Neuron (in vitro differentiated cells): Measurements from ENCODE around the gene ACADS.
A peak's percentile ranks its signal among the peaks of the same experiment; 100 is the strongest.

Experiments
- H2AFZ ChIP-seq: one replicate; pipeline ENCODE4 v1.6.1; 2013; ENCODE audit warnings: low read depth, mild to moderate bottlenecking, inconsistent platforms, low read length, moderate library complexity
- H3K27me3 ChIP-seq: one replicate; pipeline ENCODE4 v1.6.1; 2013; ENCODE audit warnings: low read length; ENCODE audit not compliant: insufficient read depth
- H3K36me3 ChIP-seq: one replicate; pipeline ENCODE4 v1.6.1; 2013; ENCODE audit warnings: low read length; ENCODE audit not compliant: insufficient read depth
- H3K4me1 ChIP-seq: one replicate; pipeline ENCODE4 v1.6.1; 2013; ENCODE audit warnings: low read length; ENCODE audit not compliant: insufficient read depth
- H3K4me3 ChIP-seq: 2 replicates; pipeline ENCODE4 v1.5.1; 2013; ENCODE audit warnings: mild to moderate bottlenecking, low read length, moderate library complexity
- H3K9me3 ChIP-seq: one replicate; pipeline ENCODE4 v1.6.1; 2013; ENCODE audit warnings: low read length

The ACADS gene, protein sequence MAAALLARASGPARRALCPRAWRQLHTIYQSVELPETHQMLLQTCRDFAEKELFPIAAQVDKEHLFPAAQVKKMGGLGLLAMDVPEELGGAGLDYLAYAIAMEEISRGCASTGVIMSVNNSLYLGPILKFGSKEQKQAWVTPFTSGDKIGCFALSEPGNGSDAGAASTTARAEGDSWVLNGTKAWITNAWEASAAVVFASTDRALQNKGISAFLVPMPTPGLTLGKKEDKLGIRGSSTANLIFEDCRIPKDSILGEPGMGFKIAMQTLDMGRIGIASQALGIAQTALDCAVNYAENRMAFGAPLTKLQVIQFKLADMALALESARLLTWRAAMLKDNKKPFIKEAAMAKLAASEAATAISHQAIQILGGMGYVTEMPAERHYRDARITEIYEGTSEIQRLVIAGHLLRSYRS

GRCh38 chr12:120725659-120726509, at the start of gene ACADS:
ACADS (plus strand) TSS chr12:120725826; CDS start chr12:120725886, 60 bp downstream.
- H2AFZ ChIP-seq = no peak within 1 kb of the TSS
- no peaks in the 10 kb centered on the region for H3K4me1 ChIP-seq
- no peak within 1 kb of the TSS for H3K4me3 ChIP-seq
- peaks cover 45% of the 10 kb centered on the region for H3K36me3 ChIP-seq
- no peaks in the 10 kb centered on the region for H3K27me3 ChIP-seq
- no peaks in the 10 kb centered on the region for H3K9me3 ChIP-seq

DNA sequence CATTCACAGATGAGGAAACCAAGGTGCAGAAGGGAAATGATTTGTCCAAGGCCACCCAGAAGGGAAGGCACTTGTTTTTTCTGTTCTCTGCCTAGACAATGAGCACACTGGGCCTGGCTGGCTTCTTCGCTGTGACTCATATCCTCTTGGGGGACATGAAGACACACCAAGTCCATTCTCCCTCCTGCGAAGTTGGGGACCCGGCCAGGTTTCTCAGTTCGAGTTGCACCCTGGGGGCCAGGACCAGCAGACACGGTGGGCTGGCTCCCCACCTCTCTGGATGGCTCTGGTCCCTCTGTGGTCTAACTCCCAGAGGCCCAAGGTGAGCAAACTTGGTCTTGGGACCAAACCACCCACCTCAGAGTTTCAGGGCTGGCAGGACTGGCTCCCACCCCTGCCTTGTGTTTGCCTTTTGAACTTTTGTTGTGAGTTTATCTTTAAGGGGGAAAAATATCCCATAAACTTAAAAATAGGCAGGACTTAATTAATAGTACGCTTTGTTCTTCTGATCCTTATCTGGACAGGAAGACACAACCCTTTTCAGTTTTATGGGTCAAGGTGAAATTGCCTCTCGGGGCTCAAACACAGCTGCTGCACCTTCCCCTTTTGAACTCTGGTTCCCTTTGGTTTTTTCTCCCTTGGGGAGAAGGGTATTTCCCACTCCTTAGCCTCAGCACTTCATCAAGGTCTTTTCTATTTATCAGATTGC, 47.7 kb upstream of the ACADS start:
- no peaks in the 10 kb centered on the region for H3K27me3 ChIP-seq
- no peak overlapping the region for H3K4me3 ChIP-seq
- H3K9me3 ChIP-seq = no peaks in the 10 kb centered on the region
- no peak overlapping the region for H2AFZ ChIP-seq
- H3K4me1 ChIP-seq = no peaks in the 10 kb centered on the region
- H3K36me3 ChIP-seq = no peaks in the 10 kb centered on the region

DNA sequence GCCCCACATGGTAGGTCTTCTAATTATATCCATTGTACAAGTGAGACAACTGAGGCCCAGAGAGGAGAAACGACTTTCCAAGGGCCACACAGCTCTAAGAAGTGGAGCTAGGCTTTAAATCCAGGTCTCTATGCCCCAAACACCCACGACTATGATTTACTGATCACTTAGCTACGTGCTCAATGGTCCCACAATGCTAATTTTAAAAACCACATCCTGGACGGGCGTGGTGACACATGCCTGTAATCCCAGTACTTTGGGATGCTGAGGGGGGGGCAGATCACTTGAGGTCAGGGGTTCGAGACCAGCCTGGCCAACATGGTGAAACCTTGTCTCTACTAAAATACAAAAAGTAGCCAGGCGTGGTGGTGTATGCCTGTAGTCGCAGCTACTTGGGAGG, 47.1 kb upstream of the ACADS start:
- no peaks in the 10 kb centered on the region for H3K36me3 ChIP-seq
- H3K27me3 ChIP-seq = no peaks in the 10 kb centered on the region
- no peak overlapping the region for H2AFZ ChIP-seq
- no peak overlapping the region for H3K4me3 ChIP-seq
- no peaks in the 10 kb centered on the region for H3K9me3 ChIP-seq
- H3K4me1 ChIP-seq = no peaks in the 10 kb centered on the region

- H2AFZ ChIP-seq = no peak overlapping the region
- no peaks in the 10 kb centered on the region for H3K36me3 ChIP-seq
- no peaks in the 10 kb centered on the region for H3K9me3 ChIP-seq
- no peaks in the 10 kb centered on the region for H3K27me3 ChIP-seq
- H3K4me1 ChIP-seq = no peaks in the 10 kb centered on the region
- H3K4me3 ChIP-seq = no peak overlapping the region
Measured at GRCh38 chr12:120680165-120680738, 45.4 kb upstream of the ACADS start.

- Histone ChIP-seq H3K9me3 (no peaks in the 10 kb centered on the region), H2AFZ (no peak overlapping the region), H3K27me3 (no peaks in the 10 kb centered on the region), H3K4me1 (peaks cover 20% of the 10 kb centered on the region), H3K4me3 (no peak overlapping the region), H3K36me3 (no peaks in the 10 kb centered on the region)
Measured at GRCh38 chr12:120684523-120684932, 41.1 kb upstream of the ACADS start.

GRCh38 chr12:120685522-120685921, 40.1 kb upstream of the ACADS start:
- peaks cover 22% of the 10 kb centered on the region for H3K4me1 ChIP-seq
- peak overlapping the region; percentile 50 for H3K4me3 ChIP-seq

DNA sequence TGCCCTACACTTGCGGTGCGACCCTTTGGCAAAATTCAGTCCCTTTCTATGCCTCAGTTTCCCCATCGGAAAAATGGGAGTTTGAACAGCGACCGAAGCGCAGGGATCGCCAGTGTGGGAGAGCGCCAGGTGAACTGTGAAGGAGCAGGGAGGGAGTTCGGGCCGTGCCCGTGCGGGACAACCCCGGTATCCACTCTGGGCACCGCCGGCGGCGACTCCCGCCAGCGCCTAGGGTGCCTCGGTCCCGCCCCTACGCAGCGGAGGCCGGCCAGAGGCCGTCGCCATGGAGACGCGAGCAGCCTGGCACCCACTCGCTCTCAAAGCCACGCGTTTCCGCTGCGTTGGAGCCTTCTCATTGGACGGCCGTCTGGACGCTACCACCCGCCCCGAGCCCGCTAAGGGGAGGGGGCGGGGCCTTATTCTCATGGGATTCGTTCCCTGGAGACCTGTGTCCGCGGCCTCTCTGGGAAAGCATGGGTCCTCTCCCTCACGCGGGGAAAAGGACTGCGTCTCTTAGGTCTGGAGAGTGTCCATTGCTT, 39.4 kb upstream of the ACADS start:
- no peaks in the 10 kb centered on the region for H3K36me3 ChIP-seq
- H3K9me3 ChIP-seq = no peaks in the 10 kb centered on the region
- H2AFZ ChIP-seq = peak overlapping the region; percentile 29
- H3K4me1 ChIP-seq = peaks cover 22% of the 10 kb centered on the region
- H3K27me3 ChIP-seq = no peaks in the 10 kb centered on the region
- peak overlapping the region; percentile 50 for H3K4me3 ChIP-seq

More at GRCh38 chr12:120685522-120685921, 40.1 kb upstream of the ACADS start:
- Histone ChIP-seq H3K36me3 (no peaks in the 10 kb centered on the region), H2AFZ (no peak overlapping the region), H3K9me3 (no peaks in the 10 kb centered on the region), H3K27me3 (no peaks in the 10 kb centered on the region)

DNA sequence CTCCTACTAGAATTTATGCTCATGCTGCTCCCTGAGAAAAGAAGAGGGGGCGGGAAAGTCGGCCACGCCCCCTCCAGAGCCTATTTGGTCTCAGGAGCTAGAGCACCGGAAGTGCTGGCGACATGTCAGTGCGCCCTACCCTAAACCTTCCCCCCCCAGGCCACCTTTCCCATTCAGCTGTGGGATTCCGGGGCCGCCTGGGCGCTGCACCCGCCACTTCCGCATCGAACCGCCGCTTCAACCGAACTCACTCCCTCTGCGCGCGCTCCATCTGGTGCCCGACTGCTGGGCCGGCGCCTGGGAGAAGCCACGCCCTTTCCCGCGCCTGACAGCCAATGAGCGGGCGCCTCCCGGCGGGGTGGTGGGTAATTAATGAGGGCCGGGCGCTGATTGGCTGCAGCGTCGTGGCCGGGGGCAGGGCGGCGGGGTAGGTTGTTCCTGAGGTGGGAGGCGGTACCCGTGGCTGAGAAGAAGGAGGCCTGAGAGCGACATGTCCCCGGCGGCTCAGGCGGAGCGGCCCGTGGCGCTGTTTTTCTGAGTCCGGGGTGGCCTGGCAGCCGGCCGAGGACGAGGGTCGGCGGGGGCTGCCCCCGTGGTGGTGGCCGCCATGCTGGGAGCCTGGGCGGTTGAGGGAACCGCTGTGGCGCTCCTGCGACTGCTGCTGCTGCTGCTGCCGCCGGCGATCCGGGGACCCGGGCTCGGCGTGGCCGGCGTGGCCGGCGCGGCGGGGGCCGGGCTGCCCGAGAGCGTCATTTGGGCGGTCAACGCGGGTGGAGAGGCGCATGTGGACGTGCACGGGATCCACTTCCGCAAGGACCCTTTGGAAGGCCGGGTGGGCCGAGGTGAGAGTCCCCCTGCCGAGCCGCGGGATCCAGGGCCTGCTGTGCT, 38.7 kb upstream of the ACADS start, which contains the start of gene MLEC:
Gene MLEC, plus strand, starts transcription at position 460 of the 888 bp plus-strand sequence. Its CDS starts 148 bp downstream, at position 608.
- no peaks in the 10 kb centered on the region for H3K9me3 ChIP-seq
- peaks cover 22% of the 10 kb centered on the region for H3K4me1 ChIP-seq
- no peaks in the 10 kb centered on the region for H3K27me3 ChIP-seq
- H3K4me3 ChIP-seq = peak within 1 kb of the TSS; percentile 50
- H3K36me3 ChIP-seq = no peaks in the 10 kb centered on the region
- H2AFZ ChIP-seq = peak within 1 kb of the TSS; percentile 82

GRCh38 chr12:120687578-120688289, 37.9 kb upstream of the ACADS start:
- H2AFZ ChIP-seq = peak overlapping the region; percentile 82
- peak overlapping the region; percentile 50 for H3K4me3 ChIP-seq
- H3K27me3 ChIP-seq = no peaks in the 10 kb centered on the region
- no peaks in the 10 kb centered on the region for H3K9me3 ChIP-seq
- H3K4me1 ChIP-seq = peaks cover 29% of the 10 kb centered on the region
- H3K36me3 ChIP-seq = no peaks in the 10 kb centered on the region

DNA sequence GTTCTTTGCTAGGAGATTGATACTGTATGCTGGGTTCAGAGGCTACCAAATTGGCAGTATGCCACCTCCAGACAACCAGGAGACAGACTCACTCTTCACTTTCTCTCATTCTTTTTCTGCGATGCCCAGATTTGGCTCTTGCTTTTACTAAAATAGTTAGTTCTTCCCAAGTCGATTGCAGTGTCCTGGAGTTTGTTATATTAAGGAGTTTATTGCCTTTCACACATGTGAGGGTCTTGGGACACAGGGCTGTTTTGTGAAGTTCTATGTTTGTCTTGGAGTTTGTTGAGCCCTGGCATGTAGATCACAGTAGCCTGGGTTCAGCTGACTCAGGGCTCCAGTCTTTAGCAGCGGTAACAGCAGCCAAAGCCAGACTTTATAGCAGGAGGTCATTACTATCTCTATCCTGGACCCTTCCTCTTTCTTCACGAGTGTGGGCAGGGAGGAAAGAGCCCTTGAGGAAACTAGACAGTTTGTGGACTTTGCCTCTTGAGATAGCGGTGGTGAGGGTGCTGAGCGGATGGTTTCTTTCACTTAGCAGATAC, 37.0 kb upstream of the ACADS start:
- H3K36me3 ChIP-seq = no peaks in the 10 kb centered on the region
- peak overlapping the region; percentile 50 for H3K4me3 ChIP-seq
- peaks cover 38% of the 10 kb centered on the region for H3K4me1 ChIP-seq
- H2AFZ ChIP-seq = no peak overlapping the region
- no peaks in the 10 kb centered on the region for H3K9me3 ChIP-seq
- H3K27me3 ChIP-seq = no peaks in the 10 kb centered on the region
